Astrocyte of the cerebellum (primary cell): ENCODE data around the gene TCHP.
"Not testable (repeated sequence)": the region's sequence is repeated elsewhere in the genome, so short reads cannot be mapped to it uniquely, and the experiment has no call there.

Experiments
- DNase-seq: peaks from one replicate; pipeline ENCODE4 v3.0.0-alpha.2; 2011; ENCODE audit warnings: low read depth
- H3K4me3 ChIP-seq: 2 replicates; pipeline ENCODE4 v1.5.1; 2011; ENCODE audit warnings: mild to moderate bottlenecking, low read depth, low read length, moderate library complexity
- in situ Hi-C: cut with HindIII; loops from 2 replicates; pipeline ENCODE4 v1.10.0; 2017; ENCODE audit warnings: low sequenced_read_pairs
- TF ChIP-seq, protein P1 (sequence below): IDR thresholded peaks from 2 replicates; pipeline ENCODE4 v1.5.1; 2012; ENCODE audit warnings: low read length, low read depth, moderate library complexity, mild to moderate bottlenecking; ENCODE audit errors: missing control alignments

Gene TCHP

DNA sequence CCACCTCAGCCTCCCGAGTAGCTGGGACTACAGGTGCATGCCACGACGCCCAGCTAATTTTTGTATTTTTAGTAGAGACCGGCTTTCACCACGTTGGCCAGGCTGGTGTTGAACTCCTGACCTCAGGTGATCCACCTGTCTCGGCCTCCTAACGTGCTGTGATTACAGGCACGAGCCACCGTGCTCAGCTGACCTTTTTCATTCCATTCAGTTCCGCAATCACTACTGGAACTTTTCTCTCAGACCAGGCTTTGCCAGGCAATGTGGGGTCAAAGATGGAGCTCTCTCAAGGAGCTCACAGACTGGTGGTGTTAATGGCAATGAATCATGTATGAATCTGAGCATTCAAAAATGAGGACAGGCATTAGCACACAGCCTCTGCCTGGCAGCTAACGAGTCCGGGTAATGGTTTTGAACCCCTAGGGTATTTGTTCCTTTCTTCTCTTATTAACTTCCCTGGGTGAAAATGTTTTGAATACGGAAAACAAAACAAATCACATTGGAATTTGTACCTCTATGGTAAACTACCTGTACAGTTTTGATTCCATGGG lies 9.4 kb upstream of the TCHP start:
- no peak overlapping the region for H3K4me3 ChIP-seq
- in situ Hi-C loops: no loop called here
- TF ChIP-seq, protein P1, sequence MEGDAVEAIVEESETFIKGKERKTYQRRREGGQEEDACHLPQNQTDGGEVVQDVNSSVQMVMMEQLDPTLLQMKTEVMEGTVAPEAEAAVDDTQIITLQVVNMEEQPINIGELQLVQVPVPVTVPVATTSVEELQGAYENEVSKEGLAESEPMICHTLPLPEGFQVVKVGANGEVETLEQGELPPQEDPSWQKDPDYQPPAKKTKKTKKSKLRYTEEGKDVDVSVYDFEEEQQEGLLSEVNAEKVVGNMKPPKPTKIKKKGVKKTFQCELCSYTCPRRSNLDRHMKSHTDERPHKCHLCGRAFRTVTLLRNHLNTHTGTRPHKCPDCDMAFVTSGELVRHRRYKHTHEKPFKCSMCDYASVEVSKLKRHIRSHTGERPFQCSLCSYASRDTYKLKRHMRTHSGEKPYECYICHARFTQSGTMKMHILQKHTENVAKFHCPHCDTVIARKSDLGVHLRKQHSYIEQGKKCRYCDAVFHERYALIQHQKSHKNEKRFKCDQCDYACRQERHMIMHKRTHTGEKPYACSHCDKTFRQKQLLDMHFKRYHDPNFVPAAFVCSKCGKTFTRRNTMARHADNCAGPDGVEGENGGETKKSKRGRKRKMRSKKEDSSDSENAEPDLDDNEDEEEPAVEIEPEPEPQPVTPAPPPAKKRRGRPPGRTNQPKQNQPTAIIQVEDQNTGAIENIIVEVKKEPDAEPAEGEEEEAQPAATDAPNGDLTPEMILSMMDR: no peak
- DNase-seq: no peak

DNA sequence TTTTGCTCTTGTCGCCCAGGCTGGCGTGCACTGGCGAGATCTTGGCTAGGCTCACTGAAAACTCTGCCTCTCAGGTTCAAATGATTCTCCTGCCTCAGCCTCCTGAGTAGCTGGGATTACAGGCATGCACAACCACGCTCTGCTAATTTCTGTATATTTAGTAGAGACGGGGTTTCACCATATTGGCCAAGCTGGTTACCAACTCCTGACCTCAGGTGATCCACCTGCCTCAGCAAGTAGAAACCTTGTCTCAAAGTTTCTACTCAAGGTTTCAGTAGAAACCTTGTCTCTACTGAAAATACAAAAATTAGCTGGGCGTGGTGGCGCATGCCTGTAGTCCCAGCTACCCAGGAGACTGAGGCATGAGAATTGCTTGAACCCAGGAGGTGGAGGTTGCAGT lies 8.3 kb upstream of the TCHP start:
- DNase-seq, in situ Hi-C loops, H3K4me3 ChIP-seq: not testable (repeated sequence)

DNA sequence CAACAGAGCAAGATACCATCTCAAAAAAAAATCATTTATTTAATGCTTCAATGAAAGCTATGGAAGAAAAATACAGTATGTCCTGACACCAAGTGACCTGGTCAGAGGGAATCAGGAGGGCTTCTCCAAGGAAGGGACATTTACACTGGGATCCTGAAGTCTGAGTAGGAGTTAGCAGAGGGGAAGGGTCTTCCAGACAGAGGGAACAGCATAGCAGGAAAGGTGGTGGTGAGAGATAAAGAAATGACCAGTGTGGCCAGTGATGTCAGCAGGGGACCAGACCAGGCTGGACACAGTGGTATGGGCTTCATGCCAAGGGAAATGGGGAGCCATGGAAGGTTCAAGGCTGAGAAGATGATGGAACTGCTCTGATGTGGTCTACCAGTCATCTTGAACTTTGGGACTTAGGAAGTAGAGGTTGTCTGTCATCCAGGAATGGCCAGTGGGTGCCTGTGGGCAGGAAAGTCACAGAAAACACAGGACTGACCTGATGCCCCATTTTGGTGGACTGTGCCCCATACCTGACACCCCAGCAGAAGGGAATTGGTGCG lies 7.8 kb upstream of the TCHP start:
- in situ Hi-C loops: no loop called here
- TF ChIP-seq, protein P1: no peak

DNA sequence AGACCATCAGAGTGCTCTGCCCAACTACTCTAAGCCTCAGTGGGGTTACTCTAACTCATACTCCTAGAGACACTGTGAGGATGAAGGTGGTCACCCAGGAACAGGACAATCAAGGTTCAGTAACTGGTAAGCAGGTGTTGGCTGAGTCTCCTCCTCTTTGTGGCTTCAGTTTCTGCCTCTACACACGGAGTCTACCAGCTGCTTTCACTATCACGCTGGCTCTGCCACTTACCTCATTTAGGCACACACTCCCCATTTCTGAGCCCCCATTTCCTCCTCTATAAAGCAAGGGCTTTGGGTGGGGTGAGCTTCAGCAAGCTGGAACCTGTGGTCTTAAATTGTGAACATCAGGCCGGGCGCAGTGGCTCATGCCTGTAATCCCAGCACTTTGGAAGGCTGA lies 7.3 kb upstream of the TCHP start:
- in situ Hi-C loops: no loop called here
- DNase-seq: no peak
- TF ChIP-seq, protein P1: no peak
- H3K4me3 ChIP-seq: no peak overlapping the region

More for the DNA sequence above, 7.8 kb upstream of the TCHP start:
- DNase-seq: no peak
- no peak overlapping the region for H3K4me3 ChIP-seq

DNA sequence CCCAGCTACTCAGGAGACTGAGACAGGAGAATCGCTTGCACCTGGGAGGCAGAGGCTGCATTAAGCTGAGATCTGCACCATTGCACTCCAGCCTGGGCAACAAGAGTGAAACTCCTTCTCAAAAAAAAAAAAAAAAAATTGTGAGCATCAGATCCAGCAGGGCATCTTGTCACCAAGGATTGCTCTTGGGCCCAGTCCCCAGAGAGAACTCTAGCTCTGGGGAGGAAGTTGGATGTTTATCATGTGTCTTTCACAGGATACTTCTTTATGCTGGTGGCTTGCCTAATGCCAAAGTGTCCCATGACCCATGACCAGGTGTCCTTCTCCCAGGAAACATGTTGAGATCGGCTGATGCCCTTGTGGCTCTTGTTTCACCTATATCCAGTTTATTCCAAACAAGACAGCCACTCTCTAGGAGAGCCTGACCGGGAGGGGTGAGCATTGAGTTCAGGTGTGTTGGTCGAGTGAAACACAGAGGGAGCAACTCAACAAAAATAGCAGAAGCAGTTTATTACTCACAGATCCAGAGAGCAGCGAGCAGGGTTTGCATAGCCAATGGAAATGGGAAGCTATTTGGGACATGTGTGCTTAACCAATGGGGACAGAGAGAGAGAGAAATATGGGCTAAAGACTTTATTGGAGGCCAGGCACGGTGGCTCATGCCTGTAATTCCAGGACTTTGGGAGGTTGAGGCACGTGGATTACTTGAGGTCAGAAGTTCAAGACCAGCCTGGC lies 6.6 kb upstream of the TCHP start:
- DNase-seq: no peak

DNA sequence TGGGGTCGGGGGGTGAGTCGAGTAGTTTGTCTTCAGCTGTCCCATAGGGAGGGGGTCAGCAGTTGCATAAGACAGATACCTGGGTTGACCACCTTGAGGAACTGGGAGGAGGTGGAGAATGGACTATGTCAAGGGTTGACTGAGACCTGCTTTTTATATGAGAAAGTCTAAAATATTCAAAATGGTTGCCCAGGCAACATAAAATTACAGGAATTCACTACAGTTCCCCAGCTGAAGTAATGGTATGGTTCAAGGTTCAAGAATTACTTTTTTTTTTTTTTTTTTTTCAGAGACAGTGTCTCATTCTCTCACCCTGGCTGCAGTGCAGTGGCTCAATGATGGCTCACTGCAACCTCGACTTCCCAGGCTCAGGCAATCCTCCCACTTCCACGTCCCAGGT lies 5.1 kb upstream of the TCHP start:
- H3K4me3 ChIP-seq: no peak overlapping the region
- TF ChIP-seq, protein P1: no peak
- DNase-seq: no peak
- in situ Hi-C loops: no loop called here

More for the DNA sequence above, 6.6 kb upstream of the TCHP start:
- H3K4me3 ChIP-seq: no peak overlapping the region
- in situ Hi-C loops: no loop called here
- TF ChIP-seq, protein P1: no peak

DNA sequence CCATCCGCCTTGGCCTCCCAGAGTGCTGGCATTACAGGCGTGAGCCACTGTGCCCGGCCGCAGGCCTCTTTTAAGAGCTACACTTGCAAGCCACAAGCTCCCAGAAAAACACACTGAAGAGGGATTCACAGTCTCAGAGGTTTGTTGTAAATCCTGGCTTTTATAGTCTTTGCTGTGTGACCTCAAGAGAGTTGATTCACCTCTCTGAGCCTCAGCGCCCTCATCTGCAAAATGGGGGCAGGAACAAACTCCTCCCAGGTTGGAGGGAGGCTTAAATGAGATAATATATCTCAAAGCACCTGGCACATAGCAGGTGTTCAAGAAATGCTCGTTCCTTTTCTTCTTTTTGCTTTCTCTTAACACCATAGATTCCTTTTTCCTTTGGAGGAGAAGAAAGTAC lies 3.9 kb upstream of the TCHP start:
- TF ChIP-seq, protein P1: no peak
- DNase-seq: no peak
- in situ Hi-C loops: no loop called here
- H3K4me3 ChIP-seq: no peak overlapping the region
